ENCODE data around the gene BOK. TPM values are rescaled to one million over a fixed set of nuclear protein-coding genes. Genes with fewer than 3 reads are reported as not detected.
"Not testable (repeated sequence)": the region's sequence is repeated elsewhere in the genome, so short reads cannot be mapped to it uniquely, and the experiment has no call there.

BOK gene, protein sequence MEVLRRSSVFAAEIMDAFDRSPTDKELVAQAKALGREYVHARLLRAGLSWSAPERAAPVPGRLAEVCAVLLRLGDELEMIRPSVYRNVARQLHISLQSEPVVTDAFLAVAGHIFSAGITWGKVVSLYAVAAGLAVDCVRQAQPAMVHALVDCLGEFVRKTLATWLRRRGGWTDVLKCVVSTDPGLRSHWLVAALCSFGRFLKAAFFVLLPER
- 69.5 TPM for polyA plus RNA-seq (ENCODE audit: insufficient read length)

DNA sequence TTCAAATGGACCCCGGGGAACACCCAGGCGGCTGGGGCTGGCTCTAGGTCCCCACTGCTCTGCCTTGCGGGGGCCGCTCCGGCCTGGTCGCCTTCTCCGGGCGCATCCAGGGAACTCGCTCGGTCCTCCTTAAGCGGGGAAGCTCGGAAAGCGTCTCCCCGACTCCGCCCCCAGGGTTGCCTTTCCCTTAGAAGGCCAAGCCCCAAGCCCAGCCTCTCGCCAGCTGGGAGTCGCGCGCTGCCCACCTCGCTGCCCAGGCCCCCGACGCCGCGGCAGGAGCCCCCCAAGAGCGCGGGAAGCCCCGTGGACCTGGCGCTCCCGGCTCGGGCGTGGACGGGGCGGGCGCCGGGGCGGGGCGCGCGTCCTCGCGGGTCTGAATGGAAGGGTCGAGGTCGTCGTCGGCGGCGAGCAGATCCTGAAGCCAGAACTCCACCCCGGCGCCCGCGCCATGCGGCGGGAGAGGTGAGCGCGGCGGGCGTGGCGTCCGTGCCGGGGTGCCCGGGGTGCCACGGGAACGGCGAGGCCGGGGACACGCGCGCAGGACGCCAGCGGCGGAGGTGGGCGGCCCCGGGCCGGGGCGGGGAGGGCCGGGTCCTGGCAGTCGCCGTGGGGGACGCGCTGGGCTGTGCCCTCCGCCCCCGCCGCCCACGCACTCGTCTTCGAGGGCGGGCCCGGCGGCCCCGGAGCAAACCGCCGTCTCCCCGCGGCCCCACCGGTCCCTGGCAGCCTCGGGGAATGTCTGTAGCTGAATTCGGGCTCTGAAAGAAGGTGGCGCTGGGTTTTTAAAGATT, at the start of gene BOK:
Gene BOK, plus strand, starts transcription at position 214 of the 791 bp plus-strand sequence. CDS start 739 bp downstream, outside the sequence.
- DNase-seq, result peak; percentile 64

DNA sequence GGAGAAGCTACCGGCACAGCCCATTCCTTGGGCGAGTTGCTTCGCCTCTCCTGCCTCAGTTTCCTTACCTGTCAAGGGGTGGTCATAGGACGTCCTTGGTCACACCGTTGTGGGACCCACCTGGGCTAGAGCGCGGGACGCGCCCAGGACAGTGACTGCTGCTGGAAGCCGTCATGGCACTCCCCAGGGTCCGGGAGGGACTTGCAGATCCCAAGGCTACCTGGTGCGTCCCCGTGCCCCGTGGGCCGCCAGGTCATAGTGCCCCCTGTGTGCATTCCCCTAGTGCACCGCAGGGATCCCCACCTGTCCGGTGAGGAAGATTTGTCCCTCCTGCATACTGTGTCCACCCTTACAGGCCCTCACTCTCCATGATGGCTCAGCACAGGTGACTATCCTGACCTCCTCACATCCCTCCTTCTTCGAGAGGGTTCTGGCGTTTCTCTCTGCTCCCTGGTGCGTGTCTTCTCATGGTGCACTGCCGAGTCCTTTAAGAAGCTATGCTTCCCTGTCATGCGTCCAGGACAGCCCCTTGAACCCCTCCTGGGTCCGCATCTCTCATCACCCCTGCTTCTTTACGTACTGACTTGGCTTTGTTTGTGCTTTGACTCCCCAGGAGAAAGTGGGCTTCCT, 49.3 kb upstream of the BOK start:
- no peak for DNase-seq

DNA sequence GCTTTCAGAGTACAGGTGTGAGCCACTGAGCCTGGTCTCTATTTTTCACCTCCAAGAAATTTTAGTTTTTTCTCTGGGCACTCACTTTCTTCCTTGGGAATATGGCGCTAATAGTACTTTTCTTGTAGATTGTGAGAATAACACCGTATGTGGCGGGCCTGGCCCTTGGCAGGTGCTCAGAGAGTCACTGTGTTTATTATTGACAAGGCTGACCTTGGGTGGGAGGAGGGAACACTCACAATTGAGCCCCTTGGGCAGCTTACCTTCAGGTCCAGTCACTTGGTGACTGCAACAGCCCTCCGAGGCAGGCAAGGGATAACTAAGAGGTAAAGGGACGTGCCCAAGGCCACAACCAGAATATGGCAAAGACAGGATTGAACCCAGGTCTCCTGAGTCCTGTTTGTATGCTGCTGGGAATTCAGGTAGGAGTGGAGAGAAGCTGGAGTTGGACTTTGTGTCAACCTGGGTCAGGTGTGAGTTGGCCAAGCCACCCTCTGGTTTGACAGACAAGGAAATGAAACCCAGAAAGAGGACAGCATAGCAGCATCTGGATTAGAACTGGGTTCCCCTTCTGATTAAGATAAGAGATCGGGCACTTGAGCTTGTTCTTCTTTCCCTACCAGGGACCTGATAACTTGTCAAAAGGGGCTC, 47.3 kb upstream of the BOK start:
- DNase-seq, result no peak

DNA sequence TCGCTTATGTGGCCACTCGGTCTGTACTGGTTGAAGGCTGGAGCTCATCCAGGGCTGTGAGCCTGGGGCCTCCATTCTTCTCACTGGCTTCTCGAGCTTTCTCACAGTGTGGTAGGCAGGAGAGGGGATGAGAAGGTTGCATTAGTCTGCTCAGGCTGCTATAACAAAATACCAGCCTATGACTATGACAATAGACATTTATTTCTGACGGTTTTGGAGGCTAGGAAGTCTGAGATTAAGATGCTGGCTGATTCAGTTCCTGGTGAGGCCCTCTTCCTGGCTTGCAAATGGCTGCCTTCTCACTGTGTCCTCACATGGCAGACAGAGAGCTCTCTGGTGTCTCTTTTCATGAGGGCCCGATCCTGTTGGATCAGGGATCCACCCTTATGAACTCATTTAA, 44.0 kb upstream of the BOK start:
- no peak for DNase-seq

- no peak for DNase-seq
Measured at GRCh38 chr2:241514986-241515737, 43.4 kb upstream of the BOK start.

- DNase-seq, result no peak
Measured at GRCh38 chr2:241516520-241516965, 42.0 kb upstream of the BOK start.

DNA sequence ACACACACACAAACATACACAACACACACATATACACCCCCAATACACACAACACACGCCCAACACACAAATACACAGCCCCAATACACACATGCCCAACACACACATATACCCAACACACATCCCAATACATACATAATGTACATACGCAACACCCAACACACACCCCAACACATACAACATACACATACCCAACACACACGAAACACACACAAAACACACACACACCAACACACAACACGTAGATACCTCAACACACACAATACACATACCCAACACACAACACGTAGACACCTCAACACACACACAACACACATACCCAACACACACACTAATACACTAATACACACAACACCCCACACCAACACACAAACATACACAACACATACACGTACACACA, 41.2 kb upstream of the BOK start:
- no peak for DNase-seq

- no peak for DNase-seq
Measured at GRCh38 chr2:241519669-241520068, 38.9 kb upstream of the BOK start.

- DNase-seq, result no peak
Measured at GRCh38 chr2:241522477-241522876, 36.1 kb upstream of the BOK start.

GRCh38 chr2:241525818-241526780, 32.4 kb upstream of the BOK start:
- DNase-seq, result not testable (repeated sequence)

DNA sequence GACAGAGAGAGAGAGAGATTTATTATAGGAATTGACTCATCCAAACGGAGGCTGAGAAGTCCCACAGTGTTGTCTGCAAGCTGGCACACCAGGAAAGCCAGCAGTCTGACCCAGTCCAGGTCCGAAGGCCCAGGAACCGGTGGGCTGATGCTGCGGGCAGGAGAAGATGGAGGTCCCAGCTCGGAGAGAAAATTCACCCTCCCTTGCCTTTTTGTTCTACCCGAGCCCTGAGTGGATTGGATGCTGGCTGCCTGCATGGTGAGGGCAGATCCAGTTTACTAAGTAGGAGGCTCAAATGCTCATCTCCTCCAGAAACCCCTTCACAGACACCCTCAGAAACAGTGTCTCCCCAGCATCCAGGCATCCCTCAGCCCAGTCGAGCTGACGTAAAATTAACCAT, 28.0 kb upstream of the BOK start:
- DNase-seq, result no peak

DNA sequence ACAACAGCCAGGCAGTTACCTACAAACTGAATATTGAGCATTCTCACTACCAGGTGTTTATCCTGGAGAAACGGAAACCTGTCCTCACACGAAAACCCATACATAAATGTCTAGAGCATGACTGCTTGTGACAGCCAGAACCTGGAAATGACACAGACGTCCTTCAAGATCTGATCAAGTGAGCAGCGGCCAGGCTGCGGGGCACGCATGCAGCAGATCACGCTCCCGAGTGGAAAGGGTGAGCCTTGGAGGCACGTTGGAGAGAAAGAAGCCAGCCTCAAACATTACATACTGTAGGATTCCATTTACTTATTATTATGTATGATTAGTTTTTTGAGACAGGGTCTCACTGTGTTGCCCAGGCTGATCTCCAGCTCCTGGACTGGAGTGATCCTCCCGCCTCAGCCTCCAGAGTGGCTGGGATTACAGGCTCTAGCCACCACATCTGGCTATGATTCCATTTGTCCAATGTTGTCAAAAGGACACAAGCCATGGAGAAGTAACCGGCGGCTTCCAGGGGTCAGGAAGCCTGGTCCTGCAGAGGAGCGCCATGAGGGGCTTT, 27.3 kb upstream of the BOK start:
- no peak for DNase-seq

DNA sequence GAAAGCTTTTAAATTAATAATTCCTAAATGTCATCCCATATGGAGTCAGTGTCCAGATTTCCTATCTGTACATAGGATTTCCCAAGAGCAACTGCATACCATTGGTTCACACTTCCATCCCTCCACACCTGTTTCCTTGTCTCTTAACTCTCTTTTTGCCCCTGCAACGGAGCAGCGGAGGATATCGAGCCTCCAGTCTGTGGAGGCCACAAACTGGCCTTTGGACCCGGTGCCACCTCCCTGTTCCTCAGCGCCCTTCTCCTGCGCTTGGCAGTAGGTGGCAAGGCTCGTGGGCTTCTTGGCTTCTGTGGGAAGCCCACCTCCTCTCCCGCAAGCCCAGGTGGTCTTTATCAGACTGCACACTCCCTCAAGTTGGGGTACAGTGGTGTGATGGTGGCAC, 26.4 kb upstream of the BOK start:
- DNase-seq, result no peak

GRCh38 chr2:241532733-241533601, 25.6 kb upstream of the BOK start:
- no peak for DNase-seq

DNA sequence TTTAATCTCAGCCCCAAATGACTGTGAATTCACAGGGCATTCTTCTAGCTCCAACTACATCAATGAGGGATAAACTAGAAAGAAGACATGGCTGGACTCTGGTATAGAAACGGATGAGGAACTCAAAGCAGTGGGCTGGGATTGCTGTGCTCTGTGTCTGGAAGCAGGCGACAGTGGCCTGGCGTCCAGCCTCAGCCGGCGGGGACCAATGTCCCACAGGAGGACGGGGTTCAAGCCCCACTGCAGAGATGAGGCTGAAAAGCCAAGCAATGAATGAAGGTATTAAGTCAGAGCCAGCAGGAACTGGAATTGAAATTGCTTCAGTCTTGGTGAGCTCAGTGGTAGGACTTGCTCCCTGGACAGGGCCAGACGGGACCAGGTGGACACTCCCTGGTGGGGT, 24.3 kb upstream of the BOK start:
- DNase-seq, result no peak

GRCh38 chr2:241534701-241535375, 23.7 kb upstream of the BOK start:
- no peak for DNase-seq

DNA sequence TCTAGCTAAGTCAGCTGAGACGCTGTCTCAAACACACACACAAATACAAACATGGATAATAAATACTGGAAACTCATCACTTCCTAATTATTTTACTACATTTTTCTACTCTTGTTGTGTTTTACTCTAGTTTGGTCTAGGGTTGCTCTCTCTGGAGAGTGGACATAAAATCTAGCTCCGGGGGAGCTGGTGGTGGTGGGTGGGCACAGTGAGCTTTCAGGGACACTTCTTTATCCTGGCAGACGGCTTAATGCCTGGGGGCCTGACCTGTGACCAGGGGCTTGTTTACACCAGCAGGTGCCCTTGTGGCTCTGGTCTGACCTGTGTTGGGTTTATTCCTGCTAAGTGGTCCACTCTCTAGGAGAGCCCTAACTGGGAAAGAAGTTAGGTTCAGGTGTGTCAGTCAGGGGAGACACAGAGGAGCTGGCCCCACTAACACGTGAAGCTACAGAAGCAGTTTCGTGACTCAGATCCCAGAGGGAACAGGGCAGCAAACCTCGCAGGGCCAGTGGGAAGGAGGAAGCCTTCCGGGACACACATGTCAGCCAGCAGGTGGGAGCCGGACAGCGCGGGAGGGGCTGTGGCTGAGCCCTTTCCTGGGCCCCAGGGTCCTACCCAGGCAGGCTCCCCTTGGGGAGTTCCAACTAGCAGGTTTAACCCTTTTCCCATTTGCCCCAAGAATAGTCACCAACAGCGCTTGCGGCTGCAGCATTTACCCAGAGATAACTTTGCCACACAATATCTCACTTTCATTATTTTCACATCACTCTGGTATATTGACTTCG, 22.5 kb upstream of the BOK start:
- no peak for DNase-seq

Measured in hindlimb muscle (tissue), 1 donor.